H1 (cell line): Measurements from ENCODE around the gene ATG7. TPM values are rescaled to one million over a fixed set of nuclear protein-coding genes. Genes with fewer than 3 reads are reported as not detected.

Experiments used
- CTCF ChIA-PET: fragments of 300-600 bp; sonication (Branson Sonifier 250); formaldehyde crosslinking; loops from one replicate; lab custom pipeline; 2021; ENCODE audit not compliant: partially characterized antibody; lab: Charles Lee
- POLR2A ChIA-PET: fragments of 300-600 bp; sonication (Branson Sonifier 250); formaldehyde crosslinking; loops from one replicate; lab custom pipeline; 2021; ENCODE audit warnings: inconsistent platforms; ENCODE audit not compliant: partially characterized antibody; lab: Charles Lee
- DNase-seq, 2 experiments: peaks; one replicate each; pipeline versions ENCODE4 v3.0.0 to v3.0.0-alpha.2; 2010 to 2022; ENCODE audit warnings: low spot score in 2 of 2, low read depth in 1 of 2, mixed read lengths in 1 of 2
- FAIRE-seq: peaks from 2 replicates; lab custom pipeline; 2011; peaks lifted over from hg19 to GRCh38; lab: Jason Lieb, UNC
- H2AFZ ChIP-seq: 2 replicates; pipeline ENCODE4 v1.8.1; 2012; ENCODE audit warnings: low read length, inconsistent platforms
- H2AK5ac ChIP-seq: 2 replicates; pipeline ENCODE4 v1.6.1; 2013; ENCODE audit warnings: low read depth, low read length
- H2BK120ac ChIP-seq: replicated peaks from 2 replicates; pipeline ENCODE3; 2013; ENCODE audit warnings: low read depth, low read length, inconsistent platforms
- H2BK12ac ChIP-seq: 2 replicates; pipeline ENCODE4 v1.6.1; 2013; ENCODE audit warnings: low read depth, low read length
- H2BK15ac ChIP-seq: 2 replicates; pipeline ENCODE4 v1.6.1; 2013; ENCODE audit warnings: low read length
- H2BK20ac ChIP-seq: 2 replicates; pipeline ENCODE4 v1.6.1; 2013; ENCODE audit warnings: low read length
- H2BK5ac ChIP-seq: 2 replicates; pipeline ENCODE4 v1.6.1; 2013; ENCODE audit warnings: low read depth, low read length
- H3K14ac ChIP-seq: 2 replicates; pipeline ENCODE4 v1.6.1; 2013; ENCODE audit warnings: inconsistent platforms; ENCODE audit not compliant: insufficient read length
- H3K18ac ChIP-seq: 2 replicates; pipeline ENCODE4 v1.6.1; 2013; ENCODE audit warnings: low read length; ENCODE audit errors: extremely low read depth
- H3K23ac ChIP-seq: 2 replicates; pipeline ENCODE4 v1.6.1; 2013; ENCODE audit warnings: inconsistent platforms; ENCODE audit not compliant: insufficient read length
- H3K23me2 ChIP-seq: 2 replicates; pipeline ENCODE4 v1.6.1; 2013; ENCODE audit warnings: low read depth, low read length
- H3K27ac ChIP-seq: 2 replicates; pipeline ENCODE4 v1.6.1; 2011; ENCODE audit warnings: low read depth, low read length, inconsistent platforms
- H3K27me3 ChIP-seq, 4 experiments: replicated peaks in 1 of 4; 1 replicate in 1 of 4; 2 replicates in 3 of 4; pipeline versions ENCODE4 v1.6.1 to v1.8.1; 2011 to 2013; ENCODE audit warnings: low read length in 3 of 4, mild to moderate bottlenecking in 3 of 4, inconsistent platforms in 2 of 4, mixed read lengths in 2 of 4, moderate library complexity in 1 of 4; ENCODE audit not compliant: control insufficient read depth in 3 of 4, insufficient read depth in 3 of 4; ENCODE audit errors: extremely low read depth in 1 of 4
- H3K36me3 ChIP-seq, 4 experiments: 2 replicates each; pipeline versions ENCODE4 v1.6.1 to v1.8.1; 2011 to 2013; ENCODE audit warnings: mild to moderate bottlenecking in 4 of 4, low read length in 3 of 4, moderate library complexity in 2 of 4, control low read depth in 1 of 4, inconsistent platforms in 1 of 4; ENCODE audit not compliant: insufficient read depth in 4 of 4, control insufficient read depth in 2 of 4
- H3K4ac ChIP-seq: replicated peaks from 2 replicates; pipeline ENCODE3; 2013; ENCODE audit warnings: low read length, low read depth, mixed read lengths, inconsistent platforms; ENCODE audit not compliant: insufficient read length
- H3K4me1 ChIP-seq, 4 experiments: replicated peaks in 1 of 4; 1 replicate in 1 of 4; 2 replicates in 3 of 4; pipeline versions ENCODE4 v1.6.1 to v1.8.1; 2011 to 2013; ENCODE audit warnings: low read length in 3 of 4, inconsistent platforms in 2 of 4, mixed read lengths in 1 of 4; ENCODE audit not compliant: insufficient read depth in 4 of 4, control insufficient read depth in 3 of 4
- H3K4me2 ChIP-seq, 2 experiments: 2 replicates each; pipeline versions ENCODE4 v1.6.1 to v1.8.1; 2011 to 2013; ENCODE audit warnings: low read depth in 2 of 2, low read length in 2 of 2, control low read depth in 1 of 2, inconsistent platforms in 1 of 2, mild to moderate bottlenecking in 1 of 2; ENCODE audit not compliant: insufficient read depth in 1 of 2
- H3K4me3 ChIP-seq, 4 experiments: fragments of 200-600, 300-600 bp in 1 of 4; sonication (generic), shearing (Covaris generic), sonication (Bioruptor Twin) in 1 of 4; 2 replicates each; pipeline versions ENCODE4 v1.5.1 to v1.8.1; 2011 to 2016; ENCODE audit warnings: low read length in 4 of 4, low read depth in 3 of 4, control low read depth in 2 of 4, inconsistent platforms in 2 of 4, mild to moderate bottlenecking in 2 of 4, mixed read lengths in 1 of 4, moderate library complexity in 1 of 4; ENCODE audit not compliant: insufficient read depth in 2 of 4; ENCODE audit errors: extremely low read depth in 1 of 4
- H3K56ac ChIP-seq: replicated peaks from 2 replicates; pipeline ENCODE3; 2013; ENCODE audit warnings: low read depth, mild to moderate bottlenecking, mixed read lengths, low read length, inconsistent platforms; ENCODE audit not compliant: insufficient read length
- H3K79me1 ChIP-seq: 2 replicates; pipeline ENCODE4 v1.6.1; 2013; ENCODE audit warnings: low read depth, low read length, control low read depth
- H3K79me2 ChIP-seq, 2 experiments: 2 replicates each; pipeline versions ENCODE4 v1.6.1 to v1.8.1; 2012 to 2013; ENCODE audit warnings: low read length in 2 of 2, mild to moderate bottlenecking in 2 of 2, inconsistent platforms in 1 of 2; ENCODE audit not compliant: insufficient read depth in 2 of 2, control insufficient read depth in 1 of 2
- H3K9ac ChIP-seq, 4 experiments: replicated peaks in 1 of 4; 1 replicate in 1 of 4; 2 replicates in 3 of 4; pipeline versions ENCODE4 v1.6.1 to v1.8.1; 2011 to 2013; ENCODE audit warnings: low read depth in 3 of 4, low read length in 3 of 4, control low read depth in 2 of 4, mild to moderate bottlenecking in 2 of 4, moderate library complexity in 2 of 4, inconsistent platforms in 1 of 4; ENCODE audit errors: extremely low read depth in 1 of 4
- H3K9me3 ChIP-seq, 2 experiments: 2 replicates each; pipeline versions ENCODE4 v1.6.1 to v1.8.1; 2012 to 2013; ENCODE audit warnings: mild to moderate bottlenecking in 2 of 2, moderate library complexity in 2 of 2, control low read depth in 1 of 2, inconsistent platforms in 1 of 2, low read depth in 1 of 2, low read length in 1 of 2, mixed read lengths in 1 of 2; ENCODE audit not compliant: insufficient read depth in 2 of 2
- H4K20me1 ChIP-seq, 2 experiments: replicated peaks in 1 of 2; 2 replicates each; pipeline versions ENCODE3 to v1.8.1; 2011 to 2013; ENCODE audit warnings: inconsistent platforms in 2 of 2, low read length in 2 of 2, mild to moderate bottlenecking in 1 of 2; ENCODE audit not compliant: insufficient read depth in 2 of 2, control insufficient read depth in 1 of 2
- H4K5ac ChIP-seq: 2 replicates; pipeline ENCODE4 v1.6.1; 2013; ENCODE audit warnings: low read length, low read depth, mixed read lengths, inconsistent platforms; ENCODE audit not compliant: insufficient read length
- H4K8ac ChIP-seq: 2 replicates; pipeline ENCODE4 v1.8.0; 2013; ENCODE audit warnings: mild to moderate bottlenecking, moderate library complexity, low read length, inconsistent platforms; ENCODE audit not compliant: insufficient read depth; ENCODE audit errors: extremely low read depth
- H4K91ac ChIP-seq: replicated peaks from 2 replicates; pipeline ENCODE3; 2013; ENCODE audit warnings: low read length, mixed read lengths, inconsistent platforms; ENCODE audit not compliant: insufficient read length
- BACH1 ChIP-seq: IDR thresholded peaks from 2 replicates; pipeline ENCODE4 v1.6.1; 2012; ENCODE audit warnings: low read length, improper control_type of control experiment
- CBX5 ChIP-seq: fragments of 300-800, 300-1000 bp; sonication (generic); IDR thresholded peaks from 2 replicates; pipeline ENCODE4 v1.7.1; 2016; ENCODE audit warnings: antibody characterized with exemption, low read length, low read depth
- CEBPB ChIP-seq: IDR thresholded peaks from 2 replicates; pipeline ENCODE4 v1.6.1; 2012; ENCODE audit warnings: low read depth, low read length
- CHD1 ChIP-seq: IDR thresholded peaks from 2 replicates; pipeline ENCODE4 v1.6.1; 2012; ENCODE audit warnings: low read depth, low read length, improper control_type of control experiment
- CREB1 ChIP-seq: IDR thresholded peaks from 2 replicates; pipeline ENCODE4 v1.6.1; 2012; ENCODE audit warnings: inconsistent platforms
- FOSL1 ChIP-seq: IDR thresholded peaks from 2 replicates; pipeline ENCODE4 v1.6.1; 2011; ENCODE audit warnings: mild to moderate bottlenecking, low read depth, low read length, moderate library complexity; ENCODE audit not compliant: insufficient read depth
- HDAC2 ChIP-seq, 2 experiments: fragments of 300-600 bp in 1 of 2; sonication (generic) in 1 of 2; IDR thresholded peaks; 2 replicates each; pipeline ENCODE4 v1.6.1; 2011 to 2012; ENCODE audit warnings: low read depth in 2 of 2, low read length in 2 of 2, mild to moderate bottlenecking in 2 of 2, moderate library complexity in 2 of 2, borderline replicate concordance in 1 of 2, inconsistent platforms in 1 of 2
- HDAC6 ChIP-seq: IDR thresholded peaks from one replicate; pipeline ENCODE4 v1.7.1; 2012; ENCODE audit warnings: low read depth, mild to moderate bottlenecking, inconsistent platforms, low read length, moderate library complexity
- POLR2AphosphoS5 ChIP-seq: IDR thresholded peaks from 2 replicates; pipeline ENCODE4 v1.6.1; 2011; ENCODE audit warnings: low read depth, low read length
- SAP30 ChIP-seq: fragments of 300-600 bp; sonication (generic); IDR thresholded peaks from 2 replicates; pipeline ENCODE4 v1.7.1; 2012; ENCODE audit warnings: low read length, moderate library complexity, mild to moderate bottlenecking, inconsistent platforms; ENCODE audit not compliant: insufficient read depth, insufficient replicate concordance
- SP2 ChIP-seq: IDR thresholded peaks from 2 replicates; pipeline ENCODE4 v1.6.1; 2012; ENCODE audit warnings: mild to moderate bottlenecking, low read length, inconsistent platforms
- TAF1 ChIP-seq: IDR thresholded peaks from 2 replicates; pipeline ENCODE4 v1.6.1; 2011; ENCODE audit warnings: mild to moderate bottlenecking, low read depth, low read length
- TEAD4 ChIP-seq: IDR thresholded peaks from 2 replicates; pipeline ENCODE4 v1.6.1; 2012; ENCODE audit warnings: low read depth, low read length, inconsistent platforms, mixed read lengths
- ZNF274 ChIP-seq: IDR thresholded peaks from 2 replicates; pipeline ENCODE4 v1.7.0; 2012; ENCODE audit warnings: low read length, borderline replicate concordance; ENCODE audit errors: extremely low read depth
- WGBS, 2 experiments: shearing (Covaris generic) in 1 of 2; methylation state at CpG; one replicate each; pipeline versions ENCODE4 v1.1.6 to v1.1.7; 2013 to 2015; ENCODE audit warnings: low lambda C conversion rate in 2 of 2, mixed read lengths in 2 of 2, inconsistent platforms in 1 of 2, low coverage in 1 of 2, missing lambda C conversion rate in 1 of 2; ENCODE audit not compliant: insufficient replicate concordance in 2 of 2, insufficient coverage in 1 of 2, insufficient read length in 1 of 2; ENCODE audit errors: extremely low coverage in 1 of 2, missing lambda C conversion rate in 1 of 2; 5-methylcytosine and 5-hydroxymethylcytosine counted together
- polyA plus RNA-seq, 7 experiments: library from polyadenylated mRNA; depleted of rRNA in 3 of 7; stranded (reverse) in 5 of 7; unstranded in 2 of 7; fragments of >200 nt in 5 of 7; fragments of 200-250 nt in 2 of 7; gene quantifications; 1 replicate in 5 of 7; 2 replicates in 1 of 7; 4 replicates in 1 of 7; pipeline versions ENCODE4 v1.2.1 to v1.2.3, GENCODE V29; 2011 to 2013; ENCODE audit warnings: missing spikeins in 2 of 7, mixed read lengths in 2 of 7
- total RNA-seq: library from RNA; stranded (reverse); fragmentation: NEBNext Ultra II Directional; extraction: Animal tissue kit (Norgen Biotek cat#: 25700); gene quantifications from 2 replicates; pipeline ENCODE4 v1.2.1, GENCODE V29; 2021
- TF ChIP-seq, protein P1 (sequence below): IDR thresholded peaks from 2 replicates; pipeline ENCODE4 v1.6.1; 2011; ENCODE audit warnings: low read length, improper control_type of control experiment

Gene ATG7
- total and polyA plus RNA-seq, 2 of the 8 experiments (the other 6 are each of a cell fraction or from before 2014, with no cell fraction given) = 15.0 to 19.1 TPM

DNA sequence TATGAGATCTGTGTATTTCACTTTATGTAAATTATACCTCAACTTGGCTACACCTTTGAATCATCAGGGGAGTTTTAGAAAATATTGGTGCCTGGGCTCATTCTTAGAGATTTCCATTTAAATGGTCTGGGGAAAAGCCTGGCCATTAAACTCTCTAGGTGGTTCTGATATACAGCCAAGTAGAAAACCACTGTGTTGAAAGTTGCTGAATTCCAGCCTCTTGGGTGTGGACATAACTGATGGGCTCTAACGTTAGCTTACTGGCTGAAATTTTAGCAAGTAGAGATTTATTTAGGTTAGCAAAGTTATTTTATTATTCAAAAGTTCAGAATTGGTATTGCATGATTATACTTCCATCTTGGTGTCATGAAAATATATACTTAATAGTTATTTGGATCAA is 84.1 kb downstream of the ATG7 start:
- Histone ChIP-seq H4K5ac (no peak overlapping the region), H2BK5ac (no peak overlapping the region)
- no peak for TF ChIP-seq FOSL1
- TF ChIP-seq CREB1 = no peak
- TF ChIP-seq HDAC6 = no peak
- TF ChIP-seq ZNF274 = no peak
- TF ChIP-seq BACH1 = no peak
- TF ChIP-seq SAP30 = no peak
- TF ChIP-seq CBX5 = no peak
- TF ChIP-seq CEBPB = no peak
- TF ChIP-seq, protein P1, sequence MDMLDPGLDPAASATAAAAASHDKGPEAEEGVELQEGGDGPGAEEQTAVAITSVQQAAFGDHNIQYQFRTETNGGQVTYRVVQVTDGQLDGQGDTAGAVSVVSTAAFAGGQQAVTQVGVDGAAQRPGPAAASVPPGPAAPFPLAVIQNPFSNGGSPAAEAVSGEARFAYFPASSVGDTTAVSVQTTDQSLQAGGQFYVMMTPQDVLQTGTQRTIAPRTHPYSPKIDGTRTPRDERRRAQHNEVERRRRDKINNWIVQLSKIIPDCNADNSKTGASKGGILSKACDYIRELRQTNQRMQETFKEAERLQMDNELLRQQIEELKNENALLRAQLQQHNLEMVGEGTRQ = no peak
- no peak for TF ChIP-seq TEAD4
- no peak for TF ChIP-seq SP2
- TF ChIP-seq HDAC2 (IDR thresholded peaks at IDR 0.05; ENCODE audit: borderline replicate concordance in 1 of 2, low read depth in 2 of 2, low read length in 2 of 2) = no peak
- no peak for TF ChIP-seq POLR2AphosphoS5
- TF ChIP-seq TAF1 = no peak
- TF ChIP-seq CHD1 = no peak

More for the DNA sequence above, 84.1 kb downstream of the ATG7 start:
- Histone ChIP-seq H3K4me3 (no peak overlapping the region), H3K79me1 (no peaks in the 10 kb centered on the region), H4K20me1 (peaks cover 0 to 5% of the 10 kb centered on the region in 2 experiments), H3K56ac (no peak overlapping the region), H3K9me3 (no peaks in the 10 kb centered on the region), H3K23ac (no peak overlapping the region), H2AK5ac (no peak overlapping the region), H3K9ac (no peak overlapping the region), H3K23me2 (no peaks in the 10 kb centered on the region), H3K27me3 (no peaks in the 10 kb centered on the region), H3K27ac (no peak overlapping the region), H2BK120ac (no peak overlapping the region), H3K4ac (no peak overlapping the region), H3K79me2 (no peaks in the 10 kb centered on the region), H4K91ac (no peak overlapping the region), H2BK12ac (no peak overlapping the region), H2BK20ac (no peak overlapping the region), H3K4me2 (no peak overlapping the region), H2BK15ac (no peak overlapping the region), H3K4me1 (no peaks in the 10 kb centered on the region), H3K14ac (no peak overlapping the region), H4K8ac (no peak overlapping the region), H3K36me3 (peaks cover 0 to 4% (median 3%) of the 10 kb centered on the region in 4 experiments; a peak in 4 of 8 replicates), H3K18ac (no peak overlapping the region), H2AFZ (no peak overlapping the region)
- ChIA-PET CTCF (interaction anchor here (1.4 kb wide), 1 partner anchor 21 kb away, joined by 7 read pairs; no protein-coding TSS in a partner anchor), POLR2A (no interaction called here)
- FAIRE-seq (no peak), DNase-seq (no peak)
- WGBS, 2 experiments = 76% methylated on average over 1 of the region's 1 CpG; no CpG with 5 or more reads in 1 of the 2 experiments
